Panc1 (cell line): ENCODE measurements around the gene SLC25A41.

Source experiments
- POLR2AphosphoS5 ChIP-seq: IDR thresholded peaks from 2 replicates; pipeline ENCODE4 v1.6.1; 2012; ENCODE audit warnings: mild to moderate bottlenecking, low read depth, low read length, moderate library complexity
- TF ChIP-seq, protein P1 (sequence below): fragments of 450-650 bp; IDR thresholded peaks from 2 replicates; pipeline ENCODE4 v1.5.1; 2017; ENCODE audit warnings: mild to moderate bottlenecking

DNA sequence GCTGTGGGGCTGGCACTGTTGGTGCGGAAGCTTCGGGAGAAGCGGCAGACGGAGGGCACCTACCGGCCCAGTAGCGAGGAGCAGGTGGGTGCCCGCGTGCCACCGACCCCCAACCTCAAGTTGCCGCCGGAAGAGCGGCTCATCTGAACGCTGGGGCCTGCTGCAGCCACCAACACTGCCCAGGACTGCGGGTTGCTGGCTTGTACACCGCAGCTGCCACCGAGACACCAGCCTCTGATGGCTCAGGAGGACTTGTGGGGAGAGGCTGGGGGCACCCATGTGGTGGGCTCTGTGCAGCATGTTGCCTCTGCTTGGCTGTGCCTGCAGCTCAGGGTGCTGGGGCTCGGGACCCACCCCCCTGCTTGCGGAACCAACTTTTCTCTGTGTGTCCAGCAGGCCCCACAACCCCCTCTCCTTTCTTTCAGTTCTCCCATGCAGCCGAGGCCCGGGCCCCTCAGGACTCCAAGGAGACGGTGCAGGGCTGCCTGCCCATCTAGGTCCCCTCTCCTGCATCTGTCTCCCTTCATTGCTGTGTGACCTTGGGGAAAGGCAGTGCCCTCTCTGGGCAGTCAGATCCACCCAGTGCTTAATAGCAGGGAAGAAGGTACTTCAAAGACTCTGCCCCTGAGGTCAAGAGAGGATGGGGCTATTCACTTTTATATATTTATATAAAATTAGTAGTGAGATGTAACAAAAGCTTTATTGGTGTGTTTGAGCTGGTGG is 33.1 kb upstream of the SLC25A41 start:
- no peak for TF ChIP-seq POLR2AphosphoS5
- TF ChIP-seq, protein P1, sequence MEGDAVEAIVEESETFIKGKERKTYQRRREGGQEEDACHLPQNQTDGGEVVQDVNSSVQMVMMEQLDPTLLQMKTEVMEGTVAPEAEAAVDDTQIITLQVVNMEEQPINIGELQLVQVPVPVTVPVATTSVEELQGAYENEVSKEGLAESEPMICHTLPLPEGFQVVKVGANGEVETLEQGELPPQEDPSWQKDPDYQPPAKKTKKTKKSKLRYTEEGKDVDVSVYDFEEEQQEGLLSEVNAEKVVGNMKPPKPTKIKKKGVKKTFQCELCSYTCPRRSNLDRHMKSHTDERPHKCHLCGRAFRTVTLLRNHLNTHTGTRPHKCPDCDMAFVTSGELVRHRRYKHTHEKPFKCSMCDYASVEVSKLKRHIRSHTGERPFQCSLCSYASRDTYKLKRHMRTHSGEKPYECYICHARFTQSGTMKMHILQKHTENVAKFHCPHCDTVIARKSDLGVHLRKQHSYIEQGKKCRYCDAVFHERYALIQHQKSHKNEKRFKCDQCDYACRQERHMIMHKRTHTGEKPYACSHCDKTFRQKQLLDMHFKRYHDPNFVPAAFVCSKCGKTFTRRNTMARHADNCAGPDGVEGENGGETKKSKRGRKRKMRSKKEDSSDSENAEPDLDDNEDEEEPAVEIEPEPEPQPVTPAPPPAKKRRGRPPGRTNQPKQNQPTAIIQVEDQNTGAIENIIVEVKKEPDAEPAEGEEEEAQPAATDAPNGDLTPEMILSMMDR = no peak
